Right lobe of liver (tissue), 6 donors: Measurements from ENCODE around the gene SSBP4. TPM values are rescaled to one million over a fixed set of nuclear protein-coding genes. Genes with fewer than 3 reads are reported as not detected.

Experiments used
- ATAC-seq, 4 donors: fragments of 200-7000 bp; cut with Tn5 transposase; one replicate each; pipeline ENCODE4 v1.9.1; 2020; ENCODE audit warnings: mild to moderate bottlenecking in 4 of 4, moderate library complexity in 4 of 4
- DNase-seq, 3 donors: peaks; one replicate each; pipeline ENCODE4 v3.0.0-alpha.2; 2020
- H3K27ac ChIP-seq, 3 donors: fragments of 200-600 bp; one replicate each; pipeline ENCODE4 v1.8.0; 2022
- H3K27me3 ChIP-seq, 2 donors: fragments of 200-600 bp; one replicate each; pipeline ENCODE4 v1.8.0; 2022
- H3K36me3 ChIP-seq, 4 donors: fragments of 200-600 bp; sonication (generic) in 1 of 4; one replicate each; pipeline versions ENCODE4 v1.5.1 to v1.8.0; 2017 to 2022; ENCODE audit warnings: control low read depth in 1 of 4
- H3K4me1 ChIP-seq, 4 donors: fragments of 200-600 bp; sonication (generic) in 1 of 4; one replicate each; pipeline versions ENCODE4 v1.5.1 to v1.8.0; 2017 to 2022; ENCODE audit warnings: control low read depth in 1 of 4
- H3K4me3 ChIP-seq, 3 donors: fragments of 200-600 bp; one replicate each; pipeline ENCODE4 v1.8.0; 2022
- H3K9me3 ChIP-seq, 4 donors: fragments of 200-600 bp; sonication (generic) in 1 of 4; one replicate each; pipeline versions ENCODE4 v1.5.1 to v1.8.0; 2017 to 2022; ENCODE audit warnings: control low read depth in 1 of 4
- POLR2A ChIP-seq: fragments of 450-650 bp; IDR thresholded peaks from one replicate; pipeline ENCODE4 v1.6.1; 2017; ENCODE audit warnings: antibody characterized with exemption, mild to moderate bottlenecking
- WGBS: methylation state at CpG from one replicate; pipeline ENCODE4 v1.1.6; 2018; ENCODE audit warnings: low coverage, low lambda C conversion rate; ENCODE audit not compliant: insufficient coverage; ENCODE audit errors: missing lambda C conversion rate; 5-methylcytosine and 5-hydroxymethylcytosine counted together
- intact Hi-C, 2 donors: fragments of 100-400 bp; cut with DNase I; formaldehyde crosslinking; loops; one replicate each; pipeline versions ENCODE4 v1.11.2 to v1.14.1; 2022
- total RNA-seq, 6 experiments: library from RNA; depleted of rRNA in 2 of 6; stranded (reverse); fragments of >200 nt in 2 of 6; fragmentation: NEBNext Ultra II Directional in 3 of 6; extraction: Animal tissue kit (Norgen Biotek cat#: 25700) in 3 of 6; gene quantifications; one replicate each; pipeline versions ENCODE4 v1.1.0 to v1.2.4, GENCODE V29; 2016 to 2023
- TF ChIP-seq, protein P1 (sequence below), 4 donors: fragments of 200-600 bp in 3 of 4; fragments of 450-650 bp in 1 of 4; IDR thresholded peaks; one replicate each; pipeline versions ENCODE4 v1.5.1 to v1.8.0; 2016 to 2022; ENCODE audit warnings: antibody characterized with exemption in 4 of 4, mild to moderate bottlenecking in 2 of 4
- donor health status: DM: no; HTN: yes; CAD: no.
- donor health status: DM: no; HTN: no; CAD: no.
- donor health status: DM: no; HTN: no; CAD: no.
- donor health status: DM: no; HTN: yes; CAD: no.
- donor health status: DM: no; HTN: yes; CAD: no.

The SSBP4 gene
- total RNA-seq, 6 experiments from 2014 or later = 12.8 to 23.9 (median 15.9) TPM

DNA sequence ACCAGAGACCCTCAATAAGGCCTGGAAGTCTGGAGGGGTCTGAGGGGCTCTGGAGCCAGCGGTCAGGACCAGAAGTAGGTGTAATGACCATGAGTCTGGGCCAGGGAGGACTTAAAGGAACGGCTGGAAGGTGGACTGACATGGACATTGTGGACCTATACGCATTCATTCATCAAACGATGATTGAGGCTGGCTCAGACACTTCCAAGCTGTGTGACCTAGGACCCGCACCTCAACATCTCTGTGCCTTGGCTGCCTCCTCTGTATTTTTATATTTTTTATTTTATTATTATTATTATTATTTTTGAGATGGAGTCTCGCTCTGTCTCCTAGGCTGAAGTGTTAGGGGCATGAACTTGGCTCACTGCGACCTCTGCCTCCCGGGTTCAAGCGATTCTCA is 12.4 kb upstream of the SSBP4 start:
- Histone ChIP-seq H3K4me1 (peaks cover 0 to 12% (median 4%) of the 10 kb centered on the region in 4 donors), H3K9me3 (no peaks in the 10 kb centered on the region), H3K27me3 (no peaks in the 10 kb centered on the region), H3K36me3 (no peaks in the 10 kb centered on the region), H3K4me3 (no peak overlapping the region), H3K27ac (no peak overlapping the region)
- intact Hi-C loops = loop anchor here in 1 of 2 donors (5.0 kb wide), 1 partner anchor 64 kb away; the partner anchor contains the start of gene PGPEP1
- ATAC-seq (no peak), DNase-seq (no peak)
- no peak for TF ChIP-seq POLR2A
- TF ChIP-seq, protein P1, sequence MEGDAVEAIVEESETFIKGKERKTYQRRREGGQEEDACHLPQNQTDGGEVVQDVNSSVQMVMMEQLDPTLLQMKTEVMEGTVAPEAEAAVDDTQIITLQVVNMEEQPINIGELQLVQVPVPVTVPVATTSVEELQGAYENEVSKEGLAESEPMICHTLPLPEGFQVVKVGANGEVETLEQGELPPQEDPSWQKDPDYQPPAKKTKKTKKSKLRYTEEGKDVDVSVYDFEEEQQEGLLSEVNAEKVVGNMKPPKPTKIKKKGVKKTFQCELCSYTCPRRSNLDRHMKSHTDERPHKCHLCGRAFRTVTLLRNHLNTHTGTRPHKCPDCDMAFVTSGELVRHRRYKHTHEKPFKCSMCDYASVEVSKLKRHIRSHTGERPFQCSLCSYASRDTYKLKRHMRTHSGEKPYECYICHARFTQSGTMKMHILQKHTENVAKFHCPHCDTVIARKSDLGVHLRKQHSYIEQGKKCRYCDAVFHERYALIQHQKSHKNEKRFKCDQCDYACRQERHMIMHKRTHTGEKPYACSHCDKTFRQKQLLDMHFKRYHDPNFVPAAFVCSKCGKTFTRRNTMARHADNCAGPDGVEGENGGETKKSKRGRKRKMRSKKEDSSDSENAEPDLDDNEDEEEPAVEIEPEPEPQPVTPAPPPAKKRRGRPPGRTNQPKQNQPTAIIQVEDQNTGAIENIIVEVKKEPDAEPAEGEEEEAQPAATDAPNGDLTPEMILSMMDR (IDR thresholded peaks at IDR 0.05) = no peak
- WGBS = 83% methylated on average over 4 of the region's 9 CpGs

DNA sequence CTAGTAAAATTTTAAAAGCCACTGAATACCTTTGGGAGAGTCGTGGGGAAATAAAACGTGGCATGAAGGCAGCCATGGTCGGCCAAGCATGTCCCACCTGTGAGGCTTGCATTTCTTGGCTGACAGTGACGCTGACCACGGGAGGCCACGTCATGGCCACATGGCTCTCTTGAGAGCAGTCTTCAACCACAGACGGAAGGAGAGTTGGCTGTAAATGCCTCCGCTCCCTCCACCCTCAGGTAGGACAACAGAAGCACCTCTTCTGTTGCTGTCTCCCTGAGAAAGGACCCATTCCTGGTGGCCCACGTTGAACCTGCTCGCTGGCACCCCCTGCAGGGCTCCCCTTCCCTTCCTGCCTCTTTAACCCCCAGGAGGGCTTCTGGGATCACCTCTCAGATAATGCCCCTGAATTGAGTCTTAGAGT is 11.1 kb upstream of the SSBP4 start:
- peaks cover 0 to 3% (median 0%) of the 10 kb centered on the region in 4 donors for H3K4me1 ChIP-seq
- H3K27me3 ChIP-seq = no peaks in the 10 kb centered on the region
- peak in 2 of 3 donors; percentile 55 to 61 for DNase-seq
- intact Hi-C loops = loop anchor here in 1 of 2 donors (5.0 kb wide), 1 partner anchor 66 kb away; the partner anchor contains the start of gene PGPEP1
- H3K36me3 ChIP-seq = no peaks in the 10 kb centered on the region
- peak; percentile 59 to 77 (median 68) for ATAC-seq
- TF ChIP-seq, protein P1 (IDR thresholded peaks at IDR 0.05) = peak; percentile 42 to 64 (median 49)
- no peak for TF ChIP-seq POLR2A
- no peak overlapping the region for H3K4me3 ChIP-seq
- H3K9me3 ChIP-seq = no peaks in the 10 kb centered on the region
- WGBS = 56% methylated on average over 3 of the region's 10 CpGs
- H3K27ac ChIP-seq = no peak overlapping the region

DNA sequence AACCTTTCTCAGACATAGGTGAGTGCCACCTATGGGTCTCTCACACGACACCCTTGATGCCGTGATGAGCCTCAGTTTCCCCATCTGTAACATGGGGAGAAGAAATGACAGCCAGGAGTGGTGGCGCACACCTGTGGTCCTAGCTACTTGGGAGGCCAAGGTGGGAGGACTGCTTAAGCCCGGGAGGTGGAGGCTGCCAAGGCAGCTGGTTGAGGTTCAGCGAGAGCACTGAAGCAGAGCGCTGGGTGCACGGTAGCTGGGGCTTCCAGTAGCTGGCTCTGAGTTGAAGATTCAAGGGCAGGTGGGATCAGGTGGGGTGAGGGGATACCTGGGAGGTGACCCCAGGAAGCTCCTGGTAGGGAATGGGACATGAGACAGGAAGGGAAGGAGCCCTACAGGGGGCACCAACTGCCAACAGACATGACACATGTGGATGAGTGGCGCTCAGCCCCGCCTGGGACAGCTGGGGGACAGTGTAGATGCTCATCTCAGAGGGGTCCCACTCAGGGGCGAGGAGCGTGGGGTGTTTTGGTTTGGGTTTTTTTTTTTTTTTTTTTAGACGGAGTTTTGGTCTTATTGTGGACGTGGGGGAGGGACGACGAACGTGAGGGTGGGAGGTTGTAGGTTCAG is 6.5 kb upstream of the SSBP4 start:
- peaks cover 0 to 5% of the 10 kb centered on the region in 2 donors for H3K27me3 ChIP-seq
- no peaks in the 10 kb centered on the region for H3K9me3 ChIP-seq
- WGBS = 84% methylated on average over 7 of the region's 16 CpGs
- intact Hi-C loops = loop anchor here (5.0 to 10.0 kb wide), 2 partner anchors 60 to 138 kb away; partner anchors contain the start of gene IQCN (in 1 of the 2)
- H3K27ac ChIP-seq = no peak overlapping the region
- ATAC-seq (no peak), DNase-seq (peak in 1 of 3 donors; percentile 25)
- no peaks in the 10 kb centered on the region for H3K36me3 ChIP-seq
- no peak overlapping the region for H3K4me3 ChIP-seq
- no peak for TF ChIP-seq POLR2A
- TF ChIP-seq, protein P1 (IDR thresholded peaks at IDR 0.05) = no peak
- H3K4me1 ChIP-seq = peaks cover 0 to 31% (median 10%) of the 10 kb centered on the region in 4 donors

DNA sequence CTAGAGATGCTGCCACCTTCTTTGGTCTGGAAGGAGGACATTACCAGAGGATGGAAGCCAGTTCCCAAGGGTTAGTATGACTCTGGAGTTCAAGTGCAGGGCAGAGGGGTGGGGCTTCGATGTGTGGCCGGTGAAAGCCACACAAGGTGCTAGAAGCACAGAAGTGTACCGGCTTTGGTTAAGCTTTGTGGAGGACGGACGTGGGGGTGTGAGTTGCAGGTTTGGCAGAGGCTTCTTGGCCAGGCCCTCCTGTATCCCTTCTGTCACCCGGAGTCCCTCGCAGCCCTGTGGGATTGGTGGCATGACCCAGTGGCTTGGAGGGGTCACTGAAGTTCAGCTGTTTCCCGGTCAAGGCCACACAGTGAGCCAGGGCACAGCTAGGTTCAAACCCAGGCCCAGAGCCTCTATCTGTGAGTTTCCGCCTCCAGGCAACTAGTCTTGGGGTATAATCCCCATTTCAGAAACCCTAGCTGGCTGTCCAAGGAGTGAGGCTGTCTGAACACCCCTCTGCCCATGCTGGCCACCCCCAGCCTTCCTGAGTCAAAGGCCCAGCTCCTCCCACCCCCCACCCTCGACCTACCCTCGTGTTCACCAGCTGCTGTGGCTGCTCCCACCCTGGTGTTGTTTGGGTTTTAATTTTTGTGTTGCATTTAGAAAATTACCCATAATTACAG is 4.6 kb upstream of the SSBP4 start:
- Histone ChIP-seq H3K9me3 (no peaks in the 10 kb centered on the region), H3K4me1 (peaks cover 0 to 40% (median 16%) of the 10 kb centered on the region in 4 donors), H3K36me3 (no peaks in the 10 kb centered on the region), H3K27ac (peak overlapping the region; percentile 23 to 84 (median 77)), H3K27me3 (peaks cover 0 to 5% of the 10 kb centered on the region in 2 donors), H3K4me3 (peak overlapping the region in 2 of 3 donors; percentile 4 to 11)
- peak; percentile 17 to 45 (median 38) for ATAC-seq
- TF ChIP-seq, protein P1 (IDR thresholded peaks at IDR 0.05) = no peak
- no peak for TF ChIP-seq POLR2A
- intact Hi-C loops = loop anchor here (5.0 to 10.0 kb wide), 2 partner anchors 62 to 140 kb away; partner anchors contain the start of gene IQCN (in 1 of the 2)
- DNase-seq = peak; percentile 54 to 86 (median 68)
- 8% methylated on average over 9 of the region's 11 CpGs for WGBS
